Measurements from ENCODE around the gene TRIM13. TPM values are rescaled to one million over a fixed set of nuclear protein-coding genes. Genes with fewer than 3 reads are reported as not detected.

TRIM13 gene
- total and polyA plus RNA-seq, 2 of the 8 experiments (the other 6 are each of a cell fraction or from before 2014, with no cell fraction given), result 21.2 to 31.5 TPM

DNA sequence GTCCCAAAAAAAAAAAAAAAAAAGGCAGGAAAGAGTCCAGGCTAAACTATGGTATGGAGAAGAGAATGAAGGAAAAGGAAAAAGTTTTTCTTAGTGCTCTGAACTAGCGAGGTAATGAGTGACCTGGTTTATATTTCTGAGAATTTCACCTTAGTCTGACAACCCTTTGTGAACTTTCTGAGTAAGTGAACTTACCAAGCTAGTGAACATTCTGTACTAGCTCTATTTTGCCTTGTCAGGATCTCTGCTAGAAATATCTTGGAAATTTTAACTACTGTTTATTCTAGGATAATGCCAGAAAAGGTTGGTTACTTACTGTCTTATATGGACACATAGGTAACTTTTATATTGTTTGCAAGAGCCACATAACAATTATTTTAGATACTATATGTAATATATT, 4.4 kb downstream of the TRIM13 start:
- DNase-seq (ENCODE audit: low read depth in 1 of 2, low spot score in 2 of 2) (no peak), FAIRE-seq (no peak)
- Histone ChIP-seq H3K4me3 (ENCODE audit: extremely low read depth in 1 of 4, insufficient read depth in 2 of 4, low read depth in 3 of 4, low read length in 4 of 4) (no peak overlapping the region), H3K23me2 (ENCODE audit: low read depth, low read length) (no peaks in the 10 kb centered on the region; the same call in 1 of the 2 replicates), H3K79me2 (ENCODE audit: control insufficient read depth in 1 of 2, insufficient read depth in 2 of 2, low read length in 2 of 2) (peaks cover 0 to 77% of the 10 kb centered on the region in 2 experiments; a peak in 2 of 4 replicates), H2BK20ac (ENCODE audit: low read length) (no peak overlapping the region), H3K23ac (ENCODE audit: insufficient read length) (no peak overlapping the region), H2BK120ac (replicated peaks; ENCODE audit: low read depth, low read length) (no peak overlapping the region), H2BK5ac (ENCODE audit: low read depth, low read length) (no peak overlapping the region), H4K5ac (ENCODE audit: insufficient read length, low read depth, low read length) (no peak overlapping the region), H3K9me3 (ENCODE audit: insufficient read depth in 2 of 2, low read depth in 1 of 2, low read length in 1 of 2) (no peaks in the 10 kb centered on the region), H3K56ac (replicated peaks; ENCODE audit: insufficient read length, low read depth, low read length) (no peak overlapping the region), H3K4ac (replicated peaks; ENCODE audit: insufficient read length, low read depth, low read length) (no peak overlapping the region), H3K9ac (replicated peaks in 1 of 4; ENCODE audit: extremely low read depth in 1 of 4, low read depth in 3 of 4, low read length in 3 of 4) (no peak overlapping the region), H3K18ac (ENCODE audit: extremely low read depth, low read length) (no peak overlapping the region), H4K8ac (ENCODE audit: extremely low read depth, insufficient read depth, low read length) (no peak overlapping the region), H3K4me2 (ENCODE audit: insufficient read depth in 1 of 2, low read depth in 2 of 2, low read length in 2 of 2) (no peak overlapping the region), H2AFZ (ENCODE audit: low read length) (no peak overlapping the region), H3K14ac (ENCODE audit: insufficient read length) (no peak overlapping the region), H2AK5ac (ENCODE audit: low read depth, low read length) (no peak overlapping the region), H3K79me1 (ENCODE audit: low read depth, low read length) (0 out of 2 replicates have a peak, but pooled peaks cover 3% of the 10 kb centered on the region), H4K91ac (replicated peaks; ENCODE audit: insufficient read length, low read length) (no peak overlapping the region), H3K36me3 (ENCODE audit: control insufficient read depth in 2 of 4, insufficient read depth in 4 of 4, low read length in 3 of 4) (peaks cover 0 to 63% (median 8%) of the 10 kb centered on the region in 4 experiments; a peak in 5 of 8 replicates), H2BK15ac (ENCODE audit: low read length) (no peak overlapping the region), H3K27me3 (replicated peaks in 1 of 4; ENCODE audit: control insufficient read depth in 3 of 4, extremely low read depth in 1 of 4, insufficient read depth in 3 of 4, low read length in 3 of 4) (no peaks in the 10 kb centered on the region), H3K4me1 (replicated peaks in 1 of 4; ENCODE audit: control insufficient read depth in 3 of 4, insufficient read depth in 4 of 4, low read length in 3 of 4) (peaks cover 0 to 5% (median 3%) of the 10 kb centered on the region in 4 experiments; a peak in 3 of 7 replicates), H2BK12ac (ENCODE audit: low read depth, low read length) (no peak overlapping the region), H4K20me1 (replicated peaks in 1 of 2; ENCODE audit: control insufficient read depth in 1 of 2, insufficient read depth in 2 of 2, low read length in 2 of 2) (peaks cover 0 to 7% of the 10 kb centered on the region in 2 experiments), H3K27ac (ENCODE audit: low read depth, low read length) (no peak overlapping the region)
- WGBS, 2 experiments (ENCODE audit: extremely low coverage in 1 of 2, insufficient coverage in 1 of 2, insufficient read length in 1 of 2, insufficient replicate concordance in 2 of 2, low coverage in 1 of 2, low lambda C conversion rate in 2 of 2, missing lambda C conversion rate in 1 of 2), result 100% methylated on average over 1 of the region's 1 CpG; no CpG with 5 or more reads in 1 of the 2 experiments
- ChIA-PET POLR2A (ENCODE audit: partially characterized antibody) (interaction anchor here (2.7 to 5.0 kb wide), 2 partner anchors 9 to 124 kb away, joined by 11 to 52 read pairs; no protein-coding TSS in a partner anchor), CTCF (ENCODE audit: partially characterized antibody) (no interaction called here)
- TF ChIP-seq SIX5 (IDR thresholded peaks at IDR 0.05; ENCODE audit: low read depth, low read length), result no peak
- TF ChIP-seq HDAC2 (IDR thresholded peaks at IDR 0.05; ENCODE audit: borderline replicate concordance in 1 of 2, low read depth in 2 of 2, low read length in 2 of 2), result no peak
- TF ChIP-seq RBBP5 (IDR thresholded peaks at IDR 0.05; ENCODE audit: borderline replicate concordance, low read depth, low read length), result no peak
- no peak for TF ChIP-seq NANOG (IDR thresholded peaks at IDR 0.05; ENCODE audit: insufficient read depth, low read depth, low read length, poor library complexity, severe bottlenecking)
- no peak for TF ChIP-seq CBX5 (IDR thresholded peaks at IDR 0.05; ENCODE audit: low read depth, low read length)
- no peak for TF ChIP-seq RAD21 (IDR thresholded peaks at IDR 0.05 in 1 of 2, conservative IDR thresholded peaks at IDR 0.05 in 1 of 2; ENCODE audit: low read depth in 2 of 2, low read length in 2 of 2)
- no peak for TF ChIP-seq SP4 (IDR thresholded peaks at IDR 0.05; ENCODE audit: low read length)
